Spinal cord (tissue), 10 donors: ENCODE data around the gene ADCK2. TPM values are rescaled to one million over a fixed set of nuclear protein-coding genes. Genes with fewer than 3 reads are reported as not detected.
"Not testable (repeated sequence)": the region's sequence is repeated elsewhere in the genome, so short reads cannot be mapped to it uniquely, and the experiment has no call there.

Experiments
- DNase-seq, 6 donors: peaks; one replicate each; pipeline versions ENCODE4 v3.0.0 to v3.0.0-alpha.2; 2013 to 2015; ENCODE audit warnings: low spot score in 6 of 6, low read depth in 4 of 6
- H3K27ac ChIP-seq: one replicate; pipeline ENCODE4 v1.5.1; 2013; ENCODE audit warnings: low read depth, low read length, control low read depth
- H3K27me3 ChIP-seq: one replicate; pipeline ENCODE4 v1.6.1; 2013; ENCODE audit warnings: low read length; ENCODE audit not compliant: control insufficient read depth, insufficient read depth
- H3K36me3 ChIP-seq: one replicate; pipeline ENCODE4 v1.6.1; 2013; ENCODE audit warnings: low read length; ENCODE audit not compliant: control insufficient read depth, insufficient read depth
- H3K4me1 ChIP-seq: one replicate; pipeline ENCODE4 v1.6.1; 2013; ENCODE audit warnings: low read length; ENCODE audit not compliant: control insufficient read depth, insufficient read depth
- H3K4me3 ChIP-seq: one replicate; pipeline ENCODE4 v1.5.1; 2013; ENCODE audit warnings: low read depth, low read length, control low read depth
- H3K9me3 ChIP-seq: one replicate; pipeline ENCODE4 v1.6.1; 2013; ENCODE audit warnings: low read length; ENCODE audit not compliant: control insufficient read depth, insufficient read depth
- WGBS: methylation state at CpG from one replicate; pipeline ENCODE4 v1.1.5; 2013; ENCODE audit warnings: missing lambda C conversion rate; ENCODE audit not compliant: insufficient coverage; 5-methylcytosine and 5-hydroxymethylcytosine counted together
- polyA plus RNA-seq, 2 donors: library from polyadenylated mRNA; unstranded; fragments of 120-200 nt; gene quantifications; one replicate each; pipeline ENCODE4 v1.2.1, GENCODE V29; 2013; ENCODE audit not compliant: insufficient read length in 2 of 2
- total RNA-seq, 2 donors: library from RNA; depleted of rRNA in 1 of 2; stranded (reverse); fragments of 120-200 nt in 1 of 2; fragments of >200 nt in 1 of 2; gene quantifications; one replicate each; pipeline versions ENCODE4 v1.2.3 to v1.2.4, GENCODE V29; 2013 to 2014
- donor health status: healthy.

ADCK2 gene
- total and polyA plus RNA-seq, 4 donors: 23.5 to 40.6 (median 33.8) TPM

DNA sequence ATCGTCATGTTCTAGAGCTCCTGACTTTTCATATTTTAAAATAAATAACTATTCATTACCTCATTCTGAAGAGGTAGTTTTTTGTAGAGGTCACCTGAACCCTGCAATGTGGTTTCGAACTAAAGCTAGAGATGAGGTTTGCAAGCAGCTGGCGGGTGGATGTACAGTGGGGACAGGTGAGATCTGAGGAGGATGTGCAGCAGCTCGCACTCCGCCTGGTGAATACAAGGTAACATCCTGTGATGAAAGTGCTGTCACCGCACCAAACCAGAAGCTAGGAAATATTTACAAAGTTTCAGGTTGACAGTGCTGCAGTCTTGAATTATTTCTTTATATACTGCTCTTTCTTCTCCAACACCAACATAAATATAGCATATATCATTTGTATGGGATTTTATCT lies 50.3 kb downstream of the ADCK2 start:
- H3K4me3 ChIP-seq: no peak overlapping the region
- H3K9me3 ChIP-seq: no peaks in the 10 kb centered on the region
- no peaks in the 10 kb centered on the region for H3K4me1 ChIP-seq
- H3K36me3 ChIP-seq: no peaks in the 10 kb centered on the region
- WGBS: no CpG with 5 or more reads among the region's 6 CpGs
- no peak overlapping the region for H3K27ac ChIP-seq
- no peak for DNase-seq
- H3K27me3 ChIP-seq: no peaks in the 10 kb centered on the region

DNA sequence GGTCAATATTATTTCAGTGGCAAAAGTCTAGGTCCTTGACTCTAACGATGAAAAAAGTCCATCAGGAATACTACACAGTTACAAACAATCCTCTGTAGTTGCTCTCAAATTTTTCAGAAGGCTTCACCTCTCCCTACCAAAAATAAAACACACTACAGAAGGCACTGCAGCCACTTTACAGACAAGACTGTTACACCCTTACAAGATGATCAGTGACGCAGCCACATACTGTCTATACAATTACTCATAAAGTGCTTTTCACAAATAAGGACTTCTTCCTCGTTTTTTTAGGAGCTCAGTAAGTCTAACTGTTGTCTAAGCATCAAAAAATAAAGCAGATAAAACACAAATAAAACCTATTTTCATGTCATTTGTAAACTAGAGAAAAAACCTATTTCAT lies 50.8 kb downstream of the ADCK2 start:
- Histone ChIP-seq H3K36me3 (no peaks in the 10 kb centered on the region), H3K4me3 (no peak overlapping the region), H3K4me1 (no peaks in the 10 kb centered on the region), H3K27me3 (no peaks in the 10 kb centered on the region), H3K27ac (no peak overlapping the region), H3K9me3 (no peaks in the 10 kb centered on the region)
- 93% methylated on average over 2 of the region's 3 CpGs for WGBS
- DNase-seq: no peak

DNA sequence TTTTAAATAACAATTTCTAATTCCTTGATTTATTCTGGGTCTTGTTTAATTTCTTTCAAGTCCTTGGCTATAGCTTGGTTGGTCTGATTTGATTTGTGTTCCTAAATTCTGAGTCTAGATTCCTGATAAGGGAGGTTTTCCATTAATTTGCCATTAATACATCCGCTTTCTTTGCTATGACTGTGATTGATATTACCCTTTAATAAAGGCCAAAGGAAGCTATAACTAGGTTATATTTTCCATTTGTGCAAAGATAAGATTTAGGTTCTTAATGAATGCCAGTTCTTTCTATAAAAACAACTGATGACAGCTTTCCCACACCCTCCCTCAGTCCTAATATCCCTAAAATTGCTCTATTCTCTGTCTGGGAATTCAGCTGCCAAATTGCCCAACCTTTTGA lies 52.0 kb downstream of the ADCK2 start:
- Histone ChIP-seq H3K27me3 (no peaks in the 10 kb centered on the region), H3K4me1 (no peaks in the 10 kb centered on the region), H3K4me3 (no peak overlapping the region), H3K9me3 (no peaks in the 10 kb centered on the region), H3K36me3 (peaks cover 7% of the 10 kb centered on the region), H3K27ac (no peak overlapping the region)
- WGBS: no CpG with 5 or more reads among the region's 1 CpG
- DNase-seq: no peak

- Histone ChIP-seq H3K27me3 (no peaks in the 10 kb centered on the region), H3K27ac (no peak overlapping the region), H3K36me3 (peaks cover 11% of the 10 kb centered on the region), H3K9me3 (no peaks in the 10 kb centered on the region), H3K4me3 (no peak overlapping the region), H3K4me1 (no peaks in the 10 kb centered on the region)
- DNase-seq: peak in 3 of 6 donors; percentile 11 to 60 (median 27)
- no CpG with 5 or more reads among the region's 2 CpGs for WGBS
These were observed 53.5 kb downstream of the ADCK2 start for GRCh38 chr7:140726281-140726680.

DNA sequence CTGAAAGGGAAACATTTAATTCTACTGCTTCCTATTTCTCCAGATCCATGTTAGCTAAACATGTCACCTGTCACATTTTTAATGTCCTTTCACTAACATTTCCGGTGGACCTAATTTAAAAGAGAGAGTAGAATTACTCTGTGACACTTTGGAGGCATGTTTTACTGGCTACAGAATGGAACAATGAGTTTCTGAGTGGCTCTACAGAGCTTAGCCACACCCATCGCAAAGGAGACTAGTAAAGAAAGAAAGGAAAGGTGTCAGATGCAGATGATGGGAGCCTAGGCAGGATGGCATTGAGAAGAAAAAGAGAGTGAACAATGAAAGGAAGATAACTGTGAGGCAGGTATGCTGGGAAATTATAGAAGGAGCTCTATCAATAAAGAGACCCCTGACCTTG lies 59.7 kb downstream of the ADCK2 start:
- Histone ChIP-seq H3K9me3 (no peaks in the 10 kb centered on the region), H3K27me3 (no peaks in the 10 kb centered on the region), H3K4me3 (no peak overlapping the region), H3K4me1 (no peaks in the 10 kb centered on the region), H3K27ac (no peak overlapping the region), H3K36me3 (peaks cover 13% of the 10 kb centered on the region)
- DNase-seq: no peak
- 100% methylated on average over 1 of the region's 2 CpGs for WGBS

GRCh38 chr7:140734096-140734495 lies 61.4 kb downstream of the ADCK2 start:
- H3K4me3 ChIP-seq: no peak overlapping the region
- no peak overlapping the region for H3K27ac ChIP-seq
- peaks cover 13% of the 10 kb centered on the region for H3K36me3 ChIP-seq

GRCh38 chr7:140734729-140735128 lies 62.0 kb downstream of the ADCK2 start:
- no peaks in the 10 kb centered on the region for H3K4me1 ChIP-seq
- no peak for DNase-seq
- H3K27me3 ChIP-seq: no peaks in the 10 kb centered on the region
- no CpG with 5 or more reads among the region's 2 CpGs for WGBS
- no peak overlapping the region for H3K4me3 ChIP-seq
- no peaks in the 10 kb centered on the region for H3K9me3 ChIP-seq
- peaks cover 10% of the 10 kb centered on the region for H3K36me3 ChIP-seq
- no peak overlapping the region for H3K27ac ChIP-seq

More at GRCh38 chr7:140734096-140734495, 61.4 kb downstream of the ADCK2 start:
- H3K9me3 ChIP-seq: no peaks in the 10 kb centered on the region
- H3K4me1 ChIP-seq: no peaks in the 10 kb centered on the region
- H3K27me3 ChIP-seq: no peaks in the 10 kb centered on the region
- no CpG with 5 or more reads among the region's 2 CpGs for WGBS
- DNase-seq: no peak

DNA sequence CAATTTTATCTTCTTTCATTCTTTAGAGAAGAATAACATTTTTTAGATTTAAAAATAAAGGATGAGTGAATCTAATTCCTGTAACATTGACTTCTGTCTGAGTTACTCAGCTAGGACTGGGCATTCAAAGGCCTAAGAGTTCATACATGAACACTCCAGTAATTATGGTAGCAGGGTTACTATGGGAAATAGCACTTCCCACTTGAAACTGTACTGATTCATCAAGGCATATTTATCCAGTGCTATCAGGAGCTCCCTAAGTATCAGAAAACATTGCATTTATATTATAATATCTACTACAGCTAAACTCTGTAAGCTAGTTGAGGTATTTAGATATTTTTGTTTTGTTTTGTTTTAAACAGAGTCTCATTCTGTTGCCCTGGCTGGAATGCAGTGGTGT lies 65.5 kb downstream of the ADCK2 start:
- no peak overlapping the region for H3K4me3 ChIP-seq
- H3K27me3 ChIP-seq: no peaks in the 10 kb centered on the region
- no peak for DNase-seq
- H3K36me3 ChIP-seq: peaks cover 5% of the 10 kb centered on the region
- H3K4me1 ChIP-seq: no peaks in the 10 kb centered on the region
- no peaks in the 10 kb centered on the region for H3K9me3 ChIP-seq
- no peak overlapping the region for H3K27ac ChIP-seq

- no CpG with 5 or more reads among the region's 4 CpGs for WGBS
- not testable (repeated sequence) for H3K9me3 ChIP-seq, H3K36me3 ChIP-seq, H3K4me3 ChIP-seq, H3K27me3 ChIP-seq, DNase-seq, H3K27ac ChIP-seq, H3K4me1 ChIP-seq
These were observed 70.5 kb downstream of the ADCK2 start for GRCh38 chr7:140743255-140743654.

- H3K27ac ChIP-seq: no peak overlapping the region
- DNase-seq: no peak
- WGBS: 100% methylated on average over 1 of the region's 2 CpGs
- peaks cover 4% of the 10 kb centered on the region for H3K36me3 ChIP-seq
- H3K4me1 ChIP-seq: no peaks in the 10 kb centered on the region
- H3K9me3 ChIP-seq: no peaks in the 10 kb centered on the region
- H3K4me3 ChIP-seq: no peak overlapping the region
- no peaks in the 10 kb centered on the region for H3K27me3 ChIP-seq
These were observed 71.3 kb downstream of the ADCK2 start for GRCh38 chr7:140744005-140744404.
